H1 (cell line): ENCODE data around the gene PRKACA. TPM values are rescaled to one million over a fixed set of nuclear protein-coding genes. Genes with fewer than 3 reads are reported as not detected.

ENCODE experiments used
- CTCF ChIA-PET: fragments of 300-600 bp; sonication (Branson Sonifier 250); formaldehyde crosslinking; loops from one replicate; lab custom pipeline; 2021; ENCODE audit not compliant: partially characterized antibody; lab: Charles Lee
- POLR2A ChIA-PET: fragments of 300-600 bp; sonication (Branson Sonifier 250); formaldehyde crosslinking; loops from one replicate; lab custom pipeline; 2021; ENCODE audit warnings: inconsistent platforms; ENCODE audit not compliant: partially characterized antibody; lab: Charles Lee
- DNase-seq, 2 experiments: peaks; one replicate each; pipeline versions ENCODE4 v3.0.0 to v3.0.0-alpha.2; 2010 to 2022; ENCODE audit warnings: low spot score in 2 of 2, low read depth in 1 of 2, mixed read lengths in 1 of 2
- FAIRE-seq: peaks from 2 replicates; lab custom pipeline; 2011; peaks lifted over from hg19 to GRCh38; lab: Jason Lieb, UNC
- H2AFZ ChIP-seq: 2 replicates; pipeline ENCODE4 v1.8.1; 2012; ENCODE audit warnings: low read length, inconsistent platforms
- H2AK5ac ChIP-seq: 2 replicates; pipeline ENCODE4 v1.6.1; 2013; ENCODE audit warnings: low read depth, low read length
- H2BK120ac ChIP-seq: replicated peaks from 2 replicates; pipeline ENCODE3; 2013; ENCODE audit warnings: low read depth, low read length, inconsistent platforms
- H2BK12ac ChIP-seq: 2 replicates; pipeline ENCODE4 v1.6.1; 2013; ENCODE audit warnings: low read depth, low read length
- H2BK15ac ChIP-seq: 2 replicates; pipeline ENCODE4 v1.6.1; 2013; ENCODE audit warnings: low read length
- H2BK20ac ChIP-seq: 2 replicates; pipeline ENCODE4 v1.6.1; 2013; ENCODE audit warnings: low read length
- H2BK5ac ChIP-seq: 2 replicates; pipeline ENCODE4 v1.6.1; 2013; ENCODE audit warnings: low read depth, low read length
- H3K14ac ChIP-seq: 2 replicates; pipeline ENCODE4 v1.6.1; 2013; ENCODE audit warnings: inconsistent platforms; ENCODE audit not compliant: insufficient read length
- H3K18ac ChIP-seq: 2 replicates; pipeline ENCODE4 v1.6.1; 2013; ENCODE audit warnings: low read length; ENCODE audit errors: extremely low read depth
- H3K23ac ChIP-seq: 2 replicates; pipeline ENCODE4 v1.6.1; 2013; ENCODE audit warnings: inconsistent platforms; ENCODE audit not compliant: insufficient read length
- H3K23me2 ChIP-seq: 2 replicates; pipeline ENCODE4 v1.6.1; 2013; ENCODE audit warnings: low read depth, low read length
- H3K27ac ChIP-seq: 2 replicates; pipeline ENCODE4 v1.6.1; 2011; ENCODE audit warnings: low read depth, low read length, inconsistent platforms
- H3K27me3 ChIP-seq, 4 experiments: replicated peaks in 1 of 4; 1 replicate in 1 of 4; 2 replicates in 3 of 4; pipeline versions ENCODE4 v1.6.1 to v1.8.1; 2011 to 2013; ENCODE audit warnings: low read length in 3 of 4, mild to moderate bottlenecking in 3 of 4, inconsistent platforms in 2 of 4, mixed read lengths in 2 of 4, moderate library complexity in 1 of 4; ENCODE audit not compliant: control insufficient read depth in 3 of 4, insufficient read depth in 3 of 4; ENCODE audit errors: extremely low read depth in 1 of 4
- H3K36me3 ChIP-seq, 4 experiments: 2 replicates each; pipeline versions ENCODE4 v1.6.1 to v1.8.1; 2011 to 2013; ENCODE audit warnings: mild to moderate bottlenecking in 4 of 4, low read length in 3 of 4, moderate library complexity in 2 of 4, control low read depth in 1 of 4, inconsistent platforms in 1 of 4; ENCODE audit not compliant: insufficient read depth in 4 of 4, control insufficient read depth in 2 of 4
- H3K4ac ChIP-seq: replicated peaks from 2 replicates; pipeline ENCODE3; 2013; ENCODE audit warnings: low read length, low read depth, mixed read lengths, inconsistent platforms; ENCODE audit not compliant: insufficient read length
- H3K4me1 ChIP-seq, 4 experiments: replicated peaks in 1 of 4; 1 replicate in 1 of 4; 2 replicates in 3 of 4; pipeline versions ENCODE4 v1.6.1 to v1.8.1; 2011 to 2013; ENCODE audit warnings: low read length in 3 of 4, inconsistent platforms in 2 of 4, mixed read lengths in 1 of 4; ENCODE audit not compliant: insufficient read depth in 4 of 4, control insufficient read depth in 3 of 4
- H3K4me2 ChIP-seq, 2 experiments: 2 replicates each; pipeline versions ENCODE4 v1.6.1 to v1.8.1; 2011 to 2013; ENCODE audit warnings: low read depth in 2 of 2, low read length in 2 of 2, control low read depth in 1 of 2, inconsistent platforms in 1 of 2, mild to moderate bottlenecking in 1 of 2; ENCODE audit not compliant: insufficient read depth in 1 of 2
- H3K4me3 ChIP-seq, 4 experiments: fragments of 200-600, 300-600 bp in 1 of 4; sonication (generic), shearing (Covaris generic), sonication (Bioruptor Twin) in 1 of 4; 2 replicates each; pipeline versions ENCODE4 v1.5.1 to v1.8.1; 2011 to 2016; ENCODE audit warnings: low read length in 4 of 4, low read depth in 3 of 4, control low read depth in 2 of 4, inconsistent platforms in 2 of 4, mild to moderate bottlenecking in 2 of 4, mixed read lengths in 1 of 4, moderate library complexity in 1 of 4; ENCODE audit not compliant: insufficient read depth in 2 of 4; ENCODE audit errors: extremely low read depth in 1 of 4
- H3K56ac ChIP-seq: replicated peaks from 2 replicates; pipeline ENCODE3; 2013; ENCODE audit warnings: low read depth, mild to moderate bottlenecking, mixed read lengths, low read length, inconsistent platforms; ENCODE audit not compliant: insufficient read length
- H3K79me1 ChIP-seq: 2 replicates; pipeline ENCODE4 v1.6.1; 2013; ENCODE audit warnings: low read depth, low read length, control low read depth
- H3K79me2 ChIP-seq, 2 experiments: 2 replicates each; pipeline versions ENCODE4 v1.6.1 to v1.8.1; 2012 to 2013; ENCODE audit warnings: low read length in 2 of 2, mild to moderate bottlenecking in 2 of 2, inconsistent platforms in 1 of 2; ENCODE audit not compliant: insufficient read depth in 2 of 2, control insufficient read depth in 1 of 2
- H3K9ac ChIP-seq, 4 experiments: replicated peaks in 1 of 4; 1 replicate in 1 of 4; 2 replicates in 3 of 4; pipeline versions ENCODE4 v1.6.1 to v1.8.1; 2011 to 2013; ENCODE audit warnings: low read depth in 3 of 4, low read length in 3 of 4, control low read depth in 2 of 4, mild to moderate bottlenecking in 2 of 4, moderate library complexity in 2 of 4, inconsistent platforms in 1 of 4; ENCODE audit errors: extremely low read depth in 1 of 4
- H3K9me3 ChIP-seq, 2 experiments: 2 replicates each; pipeline versions ENCODE4 v1.6.1 to v1.8.1; 2012 to 2013; ENCODE audit warnings: mild to moderate bottlenecking in 2 of 2, moderate library complexity in 2 of 2, control low read depth in 1 of 2, inconsistent platforms in 1 of 2, low read depth in 1 of 2, low read length in 1 of 2, mixed read lengths in 1 of 2; ENCODE audit not compliant: insufficient read depth in 2 of 2
- H4K20me1 ChIP-seq, 2 experiments: replicated peaks in 1 of 2; 2 replicates each; pipeline versions ENCODE3 to v1.8.1; 2011 to 2013; ENCODE audit warnings: inconsistent platforms in 2 of 2, low read length in 2 of 2, mild to moderate bottlenecking in 1 of 2; ENCODE audit not compliant: insufficient read depth in 2 of 2, control insufficient read depth in 1 of 2
- H4K5ac ChIP-seq: 2 replicates; pipeline ENCODE4 v1.6.1; 2013; ENCODE audit warnings: low read length, low read depth, mixed read lengths, inconsistent platforms; ENCODE audit not compliant: insufficient read length
- H4K8ac ChIP-seq: 2 replicates; pipeline ENCODE4 v1.8.0; 2013; ENCODE audit warnings: mild to moderate bottlenecking, moderate library complexity, low read length, inconsistent platforms; ENCODE audit not compliant: insufficient read depth; ENCODE audit errors: extremely low read depth
- H4K91ac ChIP-seq: replicated peaks from 2 replicates; pipeline ENCODE3; 2013; ENCODE audit warnings: low read length, mixed read lengths, inconsistent platforms; ENCODE audit not compliant: insufficient read length
- BACH1 ChIP-seq: IDR thresholded peaks from 2 replicates; pipeline ENCODE4 v1.6.1; 2012; ENCODE audit warnings: low read length, improper control_type of control experiment
- BCL11A ChIP-seq, 2 experiments: IDR thresholded peaks; one replicate each; pipeline ENCODE4 v1.6.1; 2011; ENCODE audit warnings: low read depth in 2 of 2, low read length in 2 of 2, mild to moderate bottlenecking in 2 of 2
- CHD1 ChIP-seq: IDR thresholded peaks from 2 replicates; pipeline ENCODE4 v1.6.1; 2012; ENCODE audit warnings: low read depth, low read length, improper control_type of control experiment
- CHD2 ChIP-seq: IDR thresholded peaks from 2 replicates; pipeline ENCODE4 v1.6.1; 2012; ENCODE audit warnings: low read length, improper control_type of control experiment
- CREB1 ChIP-seq: IDR thresholded peaks from 2 replicates; pipeline ENCODE4 v1.6.1; 2012; ENCODE audit warnings: inconsistent platforms
- EGR1 ChIP-seq: IDR thresholded peaks from 2 replicates; pipeline ENCODE4 v1.6.1; 2011; ENCODE audit warnings: low read depth, low read length, borderline replicate concordance
- FOSL1 ChIP-seq: IDR thresholded peaks from 2 replicates; pipeline ENCODE4 v1.6.1; 2011; ENCODE audit warnings: mild to moderate bottlenecking, low read depth, low read length, moderate library complexity; ENCODE audit not compliant: insufficient read depth
- HDAC2 ChIP-seq, 2 experiments: fragments of 300-600 bp in 1 of 2; sonication (generic) in 1 of 2; IDR thresholded peaks; 2 replicates each; pipeline ENCODE4 v1.6.1; 2011 to 2012; ENCODE audit warnings: low read depth in 2 of 2, low read length in 2 of 2, mild to moderate bottlenecking in 2 of 2, moderate library complexity in 2 of 2, borderline replicate concordance in 1 of 2, inconsistent platforms in 1 of 2
- JUN ChIP-seq: IDR thresholded peaks from 2 replicates; pipeline ENCODE4 v1.6.1; 2011; ENCODE audit warnings: low read depth, mild to moderate bottlenecking, improper control_type of control experiment, low read length
- RFX5 ChIP-seq: IDR thresholded peaks from 2 replicates; pipeline ENCODE4 v1.6.1; 2011; ENCODE audit warnings: low read depth, low read length, improper control_type of control experiment, borderline replicate concordance
- TBP ChIP-seq: IDR thresholded peaks from 2 replicates; pipeline ENCODE4 v1.6.1; 2011; ENCODE audit warnings: low read depth, low read length, improper control_type of control experiment
- TEAD4 ChIP-seq: IDR thresholded peaks from 2 replicates; pipeline ENCODE4 v1.6.1; 2012; ENCODE audit warnings: low read depth, low read length, inconsistent platforms, mixed read lengths
- WGBS, 2 experiments: shearing (Covaris generic) in 1 of 2; methylation state at CpG; one replicate each; pipeline versions ENCODE4 v1.1.6 to v1.1.7; 2013 to 2015; ENCODE audit warnings: low lambda C conversion rate in 2 of 2, mixed read lengths in 2 of 2, inconsistent platforms in 1 of 2, low coverage in 1 of 2, missing lambda C conversion rate in 1 of 2; ENCODE audit not compliant: insufficient replicate concordance in 2 of 2, insufficient coverage in 1 of 2, insufficient read length in 1 of 2; ENCODE audit errors: extremely low coverage in 1 of 2, missing lambda C conversion rate in 1 of 2; 5-methylcytosine and 5-hydroxymethylcytosine counted together
- polyA plus RNA-seq, 7 experiments: library from polyadenylated mRNA; depleted of rRNA in 3 of 7; stranded (reverse) in 5 of 7; unstranded in 2 of 7; fragments of >200 nt in 5 of 7; fragments of 200-250 nt in 2 of 7; gene quantifications; 1 replicate in 5 of 7; 2 replicates in 1 of 7; 4 replicates in 1 of 7; pipeline versions ENCODE4 v1.2.1 to v1.2.3, GENCODE V29; 2011 to 2013; ENCODE audit warnings: missing spikeins in 2 of 7, mixed read lengths in 2 of 7
- total RNA-seq: library from RNA; stranded (reverse); fragmentation: NEBNext Ultra II Directional; extraction: Animal tissue kit (Norgen Biotek cat#: 25700); gene quantifications from 2 replicates; pipeline ENCODE4 v1.2.1, GENCODE V29; 2021
- TF ChIP-seq, protein P1 (sequence below): IDR thresholded peaks from 2 replicates; pipeline ENCODE4 v1.6.1; 2011; ENCODE audit warnings: low read depth, mild to moderate bottlenecking, low read length; ENCODE audit not compliant: insufficient read depth

The PRKACA gene
- total and polyA plus RNA-seq, 2 of the 8 experiments (the other 6 are each of a cell fraction or from before 2014, with no cell fraction given) = 14.2 to 48.2 TPM

DNA sequence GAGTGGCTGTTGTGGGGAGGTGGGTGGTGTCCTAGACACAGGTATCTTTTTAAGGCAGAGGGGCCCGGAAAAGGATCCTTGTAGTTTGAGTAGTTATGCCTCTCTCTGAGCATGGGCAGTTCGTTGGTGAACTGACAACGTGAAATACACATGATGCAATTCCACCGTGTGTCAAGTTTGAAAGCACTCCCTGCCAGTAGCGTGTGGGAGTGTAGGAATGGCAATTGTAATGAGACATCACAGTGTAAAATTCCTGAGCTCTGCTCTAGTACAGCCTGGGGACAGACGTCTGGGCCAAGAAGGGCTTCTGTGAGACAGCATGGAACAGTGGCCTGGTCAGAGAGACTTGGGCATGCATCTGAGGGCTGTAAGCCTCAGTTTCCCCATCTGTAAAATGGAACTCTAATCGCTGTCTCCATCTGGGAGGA, 29.2 kb upstream of the PRKACA start:
- DNase-seq (no peak), FAIRE-seq (no peak)
- Histone ChIP-seq H2BK5ac (no peak overlapping the region), H3K14ac (no peak overlapping the region), H2AK5ac (no peak overlapping the region), H3K4me2 (no peak overlapping the region), H3K23me2 (no peaks in the 10 kb centered on the region), H3K27me3 (no peaks in the 10 kb centered on the region; a peak in 1 of 7 replicates), H3K9ac (no peak overlapping the region), H3K79me2 (no peaks in the 10 kb centered on the region), H4K20me1 (peaks cover 5 to 10% of the 10 kb centered on the region in 2 experiments), H3K4me3 (no peak overlapping the region), H4K5ac (no peak overlapping the region), H3K27ac (no peak overlapping the region), H2BK15ac (no peak overlapping the region), H3K4me1 (peaks cover 0 to 21% (median 15%) of the 10 kb centered on the region in 4 experiments; a peak in 6 of 7 replicates), H3K36me3 (peaks cover under 1 to 7% (median 4%) of the 10 kb centered on the region in 4 experiments; a peak in 5 of 8 replicates), H4K91ac (no peak overlapping the region), H3K9me3 (no peaks in the 10 kb centered on the region), H4K8ac (no peak overlapping the region), H3K4ac (no peak overlapping the region), H2AFZ (no peak overlapping the region), H2BK20ac (no peak overlapping the region), H3K18ac (no peak overlapping the region), H3K79me1 (no peaks in the 10 kb centered on the region; the same call in 1 of the 2 replicates), H2BK120ac (no peak overlapping the region), H3K56ac (no peak overlapping the region), H2BK12ac (no peak overlapping the region), H3K23ac (no peak overlapping the region)
- 87% methylated on average over 7 of the region's 7 CpGs; no CpG with 5 or more reads in 1 of the 2 experiments for WGBS, 2 experiments
- ChIA-PET POLR2A (interaction anchor here (2.2 to 3.2 kb wide), 2 partner anchors 11 to 12 kb away, joined by 9 to 25 read pairs; partner anchors contain the start of gene ASF1B), CTCF (interaction anchor here (0.6 to 4.9 kb wide), 10 partner anchors 11 to 264 kb away, joined by 3 to 24 read pairs (median 4); partner anchors contain the start of gene ASF1B)
- TF ChIP-seq HDAC2 (IDR thresholded peaks at IDR 0.05; ENCODE audit: borderline replicate concordance in 1 of 2, low read depth in 2 of 2, low read length in 2 of 2) = no peak
- no peak for TF ChIP-seq CHD2
- no peak for TF ChIP-seq BACH1
- no peak for TF ChIP-seq EGR1
- TF ChIP-seq JUN = no peak
- TF ChIP-seq RFX5 = no peak
- no peak for TF ChIP-seq FOSL1
- TF ChIP-seq, protein P1, sequence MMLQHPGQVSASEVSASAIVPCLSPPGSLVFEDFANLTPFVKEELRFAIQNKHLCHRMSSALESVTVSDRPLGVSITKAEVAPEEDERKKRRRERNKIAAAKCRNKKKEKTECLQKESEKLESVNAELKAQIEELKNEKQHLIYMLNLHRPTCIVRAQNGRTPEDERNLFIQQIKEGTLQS = no peak
- TF ChIP-seq TEAD4 = no peak
- TF ChIP-seq CHD1 = no peak
- no peak for TF ChIP-seq TBP
- no peak for TF ChIP-seq BCL11A (IDR thresholded peaks at IDR 0.05; ENCODE audit: low read depth in 2 of 2, low read length in 2 of 2)
- no peak for TF ChIP-seq CREB1
